Posterior vena cava (tissue), 2 donors: ENCODE data around the gene MCU. TPM values are rescaled to one million over a fixed set of nuclear protein-coding genes. Genes with fewer than 3 reads are reported as not detected.

ENCODE experiments used
- DNase-seq: peaks from one replicate; pipeline ENCODE4 v3.0.0-alpha.2; 2020; ENCODE audit warnings: low spot score
- intact Hi-C, 2 donors: fragments of 100-400 bp; cut with DNase I; formaldehyde crosslinking; loops; one replicate each; pipeline versions ENCODE4 v1.14.1 to v1.14.2; 2022 to 2023
- total RNA-seq, 2 donors: library from RNA; stranded (reverse); fragmentation: NEBNext Ultra II Directional; extraction: Animal tissue kit (Norgen Biotek cat#: 25700); gene quantifications; one replicate each; pipeline ENCODE4 v1.2.1, GENCODE V29; 2021
- donor health status: DM: yes; HTN: yes; CAD: no.
- donor health status: DM: yes; HTN: yes; CAD: no.

The MCU gene
- total RNA-seq, 2 donors from 2014 or later: 23.7 to 24.0 TPM

GRCh38 chr10:72851509-72851908, 159.6 kb downstream of the MCU start:
- DNase-seq: no peak
- intact Hi-C loops: no loop called here

- intact Hi-C loops: no loop called here
- DNase-seq: no peak
Observed at GRCh38 chr10:72852508-72852907, 160.6 kb downstream of the MCU start.

DNA sequence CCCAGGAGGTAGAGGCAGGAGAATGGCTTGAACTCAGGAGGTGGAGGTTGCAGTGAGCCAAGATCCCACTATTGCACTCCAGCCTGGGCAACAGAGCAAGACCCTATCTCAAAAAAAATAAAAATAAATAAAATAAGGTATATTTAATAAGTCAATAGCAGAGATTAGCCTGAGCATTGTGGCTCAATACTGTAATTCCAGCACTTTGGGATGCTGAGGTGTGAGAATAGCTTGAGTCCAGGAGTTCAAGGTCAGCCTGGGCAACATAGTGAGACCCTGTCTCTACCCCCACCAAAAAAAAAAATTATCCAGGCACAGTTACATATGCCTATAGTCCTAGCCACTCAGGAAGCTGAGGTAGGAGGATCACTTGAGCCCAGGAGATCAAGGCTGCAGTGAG, 163.2 kb downstream of the MCU start:
- intact Hi-C loops: no loop called here
- no peak for DNase-seq

- DNase-seq: no peak
- intact Hi-C loops: no loop called here
Observed at GRCh38 chr10:72855790-72856189, 163.8 kb downstream of the MCU start.

GRCh38 chr10:72858067-72858466, 166.1 kb downstream of the MCU start:
- DNase-seq: no peak
- intact Hi-C loops: no loop called here

- intact Hi-C loops: no loop called here
Observed at GRCh38 chr10:72862957-72863356, 171.0 kb downstream of the MCU start.

DNA sequence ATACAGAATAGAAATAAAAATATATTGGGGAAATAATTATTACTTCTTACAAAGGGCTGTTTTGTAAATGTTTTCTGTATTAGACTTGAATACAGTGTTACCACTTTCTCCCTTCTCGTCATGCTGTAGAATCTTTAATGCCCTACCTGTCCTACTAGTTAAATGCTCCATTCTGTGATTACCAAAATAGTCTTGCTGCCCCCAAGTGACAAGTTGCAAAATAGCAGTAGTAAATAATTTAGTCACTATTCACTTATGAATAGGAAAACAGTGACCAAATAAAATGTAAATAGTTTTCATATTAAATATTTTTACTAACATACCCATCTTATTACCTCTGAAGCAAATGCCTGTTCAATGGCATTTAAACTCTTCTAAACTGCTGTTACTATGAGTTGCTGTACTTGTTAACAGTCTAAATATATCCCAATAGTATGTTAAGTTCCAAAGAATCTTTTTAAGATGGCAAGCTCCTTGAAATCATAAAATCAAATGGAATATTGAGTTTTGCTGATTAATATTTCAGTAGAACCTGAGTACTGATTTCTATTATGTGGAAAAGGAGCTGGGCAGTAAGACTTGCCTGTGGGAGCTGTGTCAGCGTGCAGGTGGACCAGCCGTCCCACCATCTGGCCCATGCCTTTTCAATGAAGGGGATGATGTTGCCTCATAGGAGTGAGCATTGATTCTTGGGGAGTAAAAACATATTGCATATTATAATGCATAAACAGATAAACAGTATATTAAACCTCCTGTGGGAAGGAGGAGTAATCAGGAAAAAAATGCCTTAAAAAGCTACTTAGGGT, 183.5 kb downstream of the MCU start:
- no peak for DNase-seq
- intact Hi-C loops: no loop called here

More at GRCh38 chr10:72862957-72863356, 171.0 kb downstream of the MCU start:
- no peak for DNase-seq

DNA sequence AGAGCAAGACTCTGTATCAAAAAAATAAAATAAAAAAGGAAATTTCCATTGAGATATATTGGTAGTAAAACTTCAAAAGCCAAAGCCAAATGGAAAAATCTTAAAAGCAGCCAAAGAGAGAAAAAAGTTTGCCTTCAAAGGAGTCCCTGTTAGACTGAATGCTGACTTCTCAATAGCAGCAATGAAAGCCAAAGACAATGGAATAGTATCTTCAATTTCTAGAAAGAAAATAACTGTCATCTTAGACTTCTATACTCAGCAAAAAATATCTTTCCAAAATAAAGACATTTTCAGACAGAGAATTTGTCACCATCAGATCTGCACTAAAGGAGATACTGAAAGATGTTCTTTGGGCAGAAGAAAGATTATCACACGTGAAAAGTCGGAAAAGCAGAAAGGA, 187.3 kb downstream of the MCU start:
- DNase-seq: no peak
- intact Hi-C loops: no loop called here

DNA sequence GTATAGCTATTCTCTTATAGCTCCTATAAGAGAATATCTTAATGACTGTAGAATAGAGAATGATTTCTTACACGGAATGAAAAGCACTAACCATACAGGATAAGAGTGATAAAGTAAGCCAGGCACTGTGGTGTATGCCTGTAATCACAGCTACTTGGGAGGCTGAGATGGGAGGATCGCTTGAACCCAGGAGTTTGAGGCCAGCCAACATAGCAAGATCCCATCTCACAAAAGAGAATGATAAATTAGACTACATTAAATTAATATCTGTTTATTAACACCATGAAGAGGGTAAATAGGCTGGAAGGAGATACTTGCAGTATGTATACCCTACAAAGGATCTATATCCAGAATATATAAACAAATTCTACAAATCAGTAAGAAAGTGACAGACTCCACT, 189.3 kb downstream of the MCU start:
- intact Hi-C loops: no loop called here
- DNase-seq: no peak

DNA sequence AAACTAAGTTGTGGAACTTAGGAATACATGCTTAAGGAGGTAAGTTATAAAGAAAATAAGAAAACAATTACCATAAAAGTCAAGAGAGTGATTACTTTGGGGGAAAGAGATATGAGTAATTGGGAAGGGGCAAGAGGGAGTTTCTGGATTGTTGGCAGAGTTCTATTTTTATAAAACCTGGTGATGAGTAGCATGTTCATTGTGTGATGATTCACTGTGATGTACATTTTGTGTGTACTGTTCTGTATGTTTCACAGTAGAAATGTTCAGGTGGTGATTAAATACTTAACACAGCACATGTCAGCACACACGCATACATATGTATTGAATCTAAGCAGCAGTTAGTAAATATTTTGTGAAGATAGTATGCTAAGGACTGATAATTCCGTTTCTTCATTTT, 191.9 kb downstream of the MCU start:
- intact Hi-C loops: no loop called here
- no peak for DNase-seq

- intact Hi-C loops: no loop called here
- no peak for DNase-seq
Observed at GRCh38 chr10:72885953-72886352, 194.0 kb downstream of the MCU start.

GRCh38 chr10:72886621-72887020, 194.7 kb downstream of the MCU start:
- no peak for DNase-seq
- intact Hi-C loops: no loop called here

- intact Hi-C loops: no loop called here
- DNase-seq: no peak
Observed at GRCh38 chr10:72887043-72887442, 195.1 kb downstream of the MCU start.

DNA sequence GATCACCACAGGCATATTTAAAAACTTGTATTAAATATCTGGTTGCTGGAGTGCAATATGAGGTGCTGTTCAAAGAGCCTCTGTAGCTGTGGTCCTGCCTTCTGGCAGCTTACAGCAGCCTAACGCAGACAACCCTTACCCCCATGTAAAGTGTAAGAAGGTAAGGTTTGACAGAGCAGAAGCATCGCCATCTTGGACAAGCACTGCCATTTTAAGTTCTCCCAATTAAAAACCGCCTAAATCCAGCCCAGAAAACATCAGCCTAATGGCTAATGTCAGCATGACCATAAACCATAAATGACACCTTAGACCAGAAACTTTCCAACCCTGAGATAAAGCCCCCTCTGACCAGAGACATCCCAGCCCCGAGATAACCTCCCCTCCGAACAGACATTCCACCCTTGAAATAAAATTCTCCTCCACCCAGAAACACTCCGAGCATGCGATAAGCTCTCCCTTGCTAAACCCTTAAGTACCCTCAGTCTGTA, 196.3 kb downstream of the MCU start:
- intact Hi-C loops: no loop called here
- DNase-seq: no peak

GRCh38 chr10:72889391-72889831, 197.5 kb downstream of the MCU start:
- no peak for DNase-seq
- intact Hi-C loops: no loop called here

GRCh38 chr10:72890086-72890485, 198.1 kb downstream of the MCU start:
- no peak for DNase-seq
- intact Hi-C loops: no loop called here

GRCh38 chr10:72893136-72893798, 201.3 kb downstream of the MCU start, which contains the start of gene OIT3:
Gene OIT3 (plus strand): TSS chr10:72893739. CDS start chr10:72893799, 60 bp downstream.
- intact Hi-C loops: no loop called here
- DNase-seq: no peak

DNA sequence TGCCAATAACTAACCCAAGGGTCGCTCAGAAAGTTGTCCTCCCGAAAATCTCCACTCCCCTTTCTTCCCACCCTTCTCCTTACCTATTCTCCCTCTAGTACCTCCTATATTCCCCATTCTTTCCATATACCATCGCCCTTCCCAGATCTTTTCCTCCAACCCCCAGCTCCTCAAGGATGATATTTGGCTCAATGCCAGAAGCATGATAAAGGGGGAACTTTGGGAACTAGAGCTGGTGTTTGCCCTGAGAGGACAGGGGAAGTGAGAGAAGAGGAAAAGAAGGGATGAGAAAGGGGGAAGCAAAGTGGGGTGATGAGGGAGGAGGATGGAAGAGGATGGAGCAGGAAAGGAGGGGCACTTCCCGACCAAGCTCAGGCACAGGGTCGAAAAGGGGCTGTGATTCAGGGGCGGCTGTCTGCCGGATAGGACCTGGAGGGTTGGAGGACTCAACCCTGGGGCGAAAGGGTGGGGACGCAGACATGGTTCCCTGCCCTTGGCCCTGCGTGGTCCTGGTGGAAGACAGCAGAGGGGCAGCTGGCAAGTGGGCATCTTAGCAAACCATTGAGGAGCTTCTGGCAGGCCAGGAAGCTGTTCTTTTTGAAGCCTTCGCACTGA, 203.4 kb downstream of the MCU start:
- no peak for DNase-seq
- intact Hi-C loops: no loop called here

DNA sequence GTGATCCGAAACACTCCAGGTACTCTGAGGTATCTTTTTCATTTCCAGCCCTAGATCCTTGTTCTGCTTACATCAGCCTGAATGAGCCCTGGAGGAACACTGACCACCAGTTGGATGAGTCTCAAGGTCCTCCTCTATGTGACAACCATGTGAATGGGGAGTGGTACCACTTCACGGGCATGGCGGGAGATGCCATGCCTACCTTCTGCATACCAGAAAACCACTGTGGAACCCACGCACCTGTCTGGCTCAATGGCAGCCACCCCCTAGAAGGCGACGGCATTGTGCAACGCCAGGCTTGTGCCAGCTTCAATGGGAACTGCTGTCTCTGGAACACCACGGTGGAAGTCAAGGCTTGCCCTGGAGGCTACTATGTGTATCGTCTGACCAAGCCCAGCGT, 206.7 kb downstream of the MCU start:
- DNase-seq: no peak
- intact Hi-C loops: no loop called here

- intact Hi-C loops: no loop called here
- no peak for DNase-seq
Observed at GRCh38 chr10:72899545-72899944, 207.6 kb downstream of the MCU start.
